ENCODE results near the gene MT4.

Gene MT4

GRCh38 chr16:56564793-56565477, at the start of gene MT4:
MT4 (plus strand) TSS chr16:56565073; CDS start chr16:56565129, 56 bp downstream.
- DNase-seq = no peak

GRCh38 chr16:56515665-56516064, 49.2 kb upstream of the MT4 start:
- no peak for DNase-seq

GRCh38 chr16:56517206-56517605, 47.7 kb upstream of the MT4 start:
- DNase-seq = no peak

GRCh38 chr16:56518425-56518824, 46.4 kb upstream of the MT4 start:
- no peak for DNase-seq

- peak; percentile 92 for DNase-seq
Observed at GRCh38 chr16:56519459-56520250, 45.2 kb upstream of the MT4 start, which contains the start of gene BBS2. BBS2 (minus strand) TSS chr16:56520024; CDS start chr16:56519862, 162 bp downstream.

- DNase-seq = no peak
Observed at GRCh38 chr16:56520251-56520577, 44.7 kb upstream of the MT4 start.

- no peak for DNase-seq
Observed at GRCh38 chr16:56525236-56525635, 39.6 kb upstream of the MT4 start.

GRCh38 chr16:56530872-56531271, 34.0 kb upstream of the MT4 start:
- no peak for DNase-seq

GRCh38 chr16:56532714-56533113, 32.2 kb upstream of the MT4 start:
- DNase-seq = no peak

- DNase-seq = no peak
Observed at GRCh38 chr16:56534847-56535383, 30.0 kb upstream of the MT4 start.

- DNase-seq = no peak
Observed at GRCh38 chr16:56538331-56538730, 26.5 kb upstream of the MT4 start.

GRCh38 chr16:56539656-56540055, 25.2 kb upstream of the MT4 start:
- no peak for DNase-seq

- DNase-seq = no peak
Observed at GRCh38 chr16:56542039-56542438, 22.8 kb upstream of the MT4 start.

- no peak for DNase-seq
Observed at GRCh38 chr16:56547120-56547948, 17.5 kb upstream of the MT4 start.

GRCh38 chr16:56547949-56548567, 16.8 kb upstream of the MT4 start:
- DNase-seq = no peak

GRCh38 chr16:56549161-56549560, 15.7 kb upstream of the MT4 start:
- DNase-seq = no peak

- DNase-seq = no peak
Observed at GRCh38 chr16:56549744-56550385, 15.0 kb upstream of the MT4 start.

- no peak for DNase-seq
Observed at GRCh38 chr16:56551796-56552738, 12.8 kb upstream of the MT4 start.

- DNase-seq = no peak
Observed at GRCh38 chr16:56554441-56554840, 10.4 kb upstream of the MT4 start.

GRCh38 chr16:56558024-56558747, 6.7 kb upstream of the MT4 start:
- peak; percentile 57 for DNase-seq
